Neural cell (in vitro differentiated cells): ENCODE results near the gene LGALS4.

Source experiments
- CTCF ChIP-seq: fragments of 450-650 bp; IDR thresholded peaks from 2 replicates; pipeline ENCODE4 v1.5.1; 2014; ENCODE audit warnings: antibody characterized with exemption, mild to moderate bottlenecking, moderate library complexity; ENCODE audit not compliant: poor library complexity, severe bottlenecking
- EP300 ChIP-seq: fragments of 450-650 bp; conservative IDR thresholded peaks from 2 replicates; pipeline ENCODE4 v1.6.1; 2014; ENCODE audit warnings: antibody characterized with exemption, mild to moderate bottlenecking, moderate library complexity; ENCODE audit not compliant: poor library complexity, severe bottlenecking
- EZH2 ChIP-seq: fragments of 200-600, 300-800 bp; shearing (Covaris generic), sonication (generic); IDR thresholded peaks from 2 replicates; pipeline ENCODE4 v1.6.1; 2014; ENCODE audit warnings: antibody characterized with exemption, low read length, borderline replicate concordance, mild to moderate bottlenecking; ENCODE audit not compliant: insufficient read depth, poor library complexity, severe bottlenecking
- MXI1 ChIP-seq: fragments of 450-650 bp; conservative IDR thresholded peaks from 2 replicates; pipeline ENCODE4 v1.6.1; 2014; ENCODE audit warnings: antibody characterized with exemption, mild to moderate bottlenecking; ENCODE audit not compliant: poor library complexity, severe bottlenecking
- POLR2AphosphoS5 ChIP-seq: IDR thresholded peaks from 2 replicates; pipeline ENCODE4 v1.6.1; 2012
- SMC3 ChIP-seq: fragments of 450-650 bp; conservative IDR thresholded peaks from 2 replicates; pipeline ENCODE4 v1.6.1; 2014; ENCODE audit warnings: antibody characterized with exemption, mild to moderate bottlenecking, moderate library complexity; ENCODE audit not compliant: poor library complexity
- TAF1 ChIP-seq: IDR thresholded peaks from 2 replicates; pipeline ENCODE4 v1.6.1; 2012; ENCODE audit warnings: low read depth
- TF ChIP-seq, protein P1 (sequence below): IDR thresholded peaks from 2 replicates; pipeline ENCODE4 v1.6.1; 2012; ENCODE audit warnings: borderline replicate concordance

GRCh38 chr19:38805180-38805579 is 7.6 kb downstream of the LGALS4 start:
- TF ChIP-seq POLR2AphosphoS5, result no peak
- no peak for TF ChIP-seq EZH2
- TF ChIP-seq SMC3, result no peak
- TF ChIP-seq, protein P1, sequence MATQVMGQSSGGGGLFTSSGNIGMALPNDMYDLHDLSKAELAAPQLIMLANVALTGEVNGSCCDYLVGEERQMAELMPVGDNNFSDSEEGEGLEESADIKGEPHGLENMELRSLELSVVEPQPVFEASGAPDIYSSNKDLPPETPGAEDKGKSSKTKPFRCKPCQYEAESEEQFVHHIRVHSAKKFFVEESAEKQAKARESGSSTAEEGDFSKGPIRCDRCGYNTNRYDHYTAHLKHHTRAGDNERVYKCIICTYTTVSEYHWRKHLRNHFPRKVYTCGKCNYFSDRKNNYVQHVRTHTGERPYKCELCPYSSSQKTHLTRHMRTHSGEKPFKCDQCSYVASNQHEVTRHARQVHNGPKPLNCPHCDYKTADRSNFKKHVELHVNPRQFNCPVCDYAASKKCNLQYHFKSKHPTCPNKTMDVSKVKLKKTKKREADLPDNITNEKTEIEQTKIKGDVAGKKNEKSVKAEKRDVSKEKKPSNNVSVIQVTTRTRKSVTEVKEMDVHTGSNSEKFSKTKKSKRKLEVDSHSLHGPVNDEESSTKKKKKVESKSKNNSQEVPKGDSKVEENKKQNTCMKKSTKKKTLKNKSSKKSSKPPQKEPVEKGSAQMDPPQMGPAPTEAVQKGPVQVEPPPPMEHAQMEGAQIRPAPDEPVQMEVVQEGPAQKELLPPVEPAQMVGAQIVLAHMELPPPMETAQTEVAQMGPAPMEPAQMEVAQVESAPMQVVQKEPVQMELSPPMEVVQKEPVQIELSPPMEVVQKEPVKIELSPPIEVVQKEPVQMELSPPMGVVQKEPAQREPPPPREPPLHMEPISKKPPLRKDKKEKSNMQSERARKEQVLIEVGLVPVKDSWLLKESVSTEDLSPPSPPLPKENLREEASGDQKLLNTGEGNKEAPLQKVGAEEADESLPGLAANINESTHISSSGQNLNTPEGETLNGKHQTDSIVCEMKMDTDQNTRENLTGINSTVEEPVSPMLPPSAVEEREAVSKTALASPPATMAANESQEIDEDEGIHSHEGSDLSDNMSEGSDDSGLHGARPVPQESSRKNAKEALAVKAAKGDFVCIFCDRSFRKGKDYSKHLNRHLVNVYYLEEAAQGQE, result no peak
- no peak for TF ChIP-seq EP300
- no peak for TF ChIP-seq CTCF
- TF ChIP-seq TAF1, result no peak
- no peak for TF ChIP-seq MXI1
